Subcutaneous abdominal adipose tissue (tissue), 5 donors: ENCODE data around the gene ANTXR1.
A peak's percentile ranks its signal among the peaks of the same experiment; 100 is the strongest.
"Not testable (repeated sequence)": the region's sequence is repeated elsewhere in the genome, so short reads cannot be mapped to it uniquely, and the experiment has no call there.

Source experiments
- H3K27ac ChIP-seq: one replicate; pipeline ENCODE4 v1.7.0; 2013; ENCODE audit warnings: low read depth, mild to moderate bottlenecking, inconsistent platforms, low read length, moderate library complexity
- H3K27me3 ChIP-seq, 5 donors: one replicate each; pipeline ENCODE4 v1.7.0; 2013; ENCODE audit warnings: low read length in 5 of 5, inconsistent platforms in 1 of 5; ENCODE audit not compliant: control insufficient read depth in 5 of 5, insufficient read depth in 4 of 5
- H3K36me3 ChIP-seq, 5 donors: one replicate each; pipeline ENCODE4 v1.7.0; 2013; ENCODE audit warnings: low read length in 5 of 5; ENCODE audit not compliant: control insufficient read depth in 5 of 5, insufficient read depth in 5 of 5
- H3K4me1 ChIP-seq, 5 donors: one replicate each; pipeline ENCODE4 v1.7.0; 2013; ENCODE audit warnings: low read length in 5 of 5, mild to moderate bottlenecking in 3 of 5, moderate library complexity in 1 of 5; ENCODE audit not compliant: control insufficient read depth in 5 of 5, insufficient read depth in 5 of 5
- H3K4me3 ChIP-seq, 5 donors: one replicate each; pipeline ENCODE4 v1.7.0; 2013; ENCODE audit warnings: low read length in 5 of 5, low read depth in 1 of 5
- H3K9ac ChIP-seq, 5 donors: one replicate each; pipeline ENCODE4 v1.7.0; 2013; ENCODE audit warnings: low read length in 5 of 5, mild to moderate bottlenecking in 4 of 5, moderate library complexity in 3 of 5
- H3K9me3 ChIP-seq, 5 donors: one replicate each; pipeline ENCODE4 v1.7.0; 2013; ENCODE audit warnings: low read length in 5 of 5; ENCODE audit not compliant: control insufficient read depth in 5 of 5
- donor health status: healthy.
- donor health status: healthy.
- donor health status: healthy.
- donor health status: healthy.
- donor health status: healthy.

The ANTXR1 gene

GRCh38 chr2:69171897-69172525 is 159.0 kb downstream of the ANTXR1 start:
- Histone ChIP-seq H3K4me3 (no peak overlapping the region), H3K36me3 (no peaks in the 10 kb centered on the region), H3K4me1 (peaks cover 4 to 15% (median 9%) of the 10 kb centered on the region in 5 donors), H3K9me3 (no peaks in the 10 kb centered on the region), H3K9ac (no peak overlapping the region), H3K27ac (no peak overlapping the region), H3K27me3 (no peaks in the 10 kb centered on the region)

GRCh38 chr2:69173706-69174105 is 160.7 kb downstream of the ANTXR1 start:
- peaks cover 11 to 25% (median 21%) of the 10 kb centered on the region in 5 donors for H3K4me1 ChIP-seq
- no peaks in the 10 kb centered on the region for H3K27me3 ChIP-seq
- H3K9me3 ChIP-seq: no peaks in the 10 kb centered on the region
- H3K9ac ChIP-seq: no peak overlapping the region
- H3K27ac ChIP-seq: no peak overlapping the region
- no peak overlapping the region for H3K4me3 ChIP-seq
- H3K36me3 ChIP-seq: no peaks in the 10 kb centered on the region

- H3K36me3 ChIP-seq, H3K27me3 ChIP-seq, H3K9me3 ChIP-seq, H3K9ac ChIP-seq, H3K27ac ChIP-seq, H3K4me3 ChIP-seq: not testable (repeated sequence)
- H3K4me1 ChIP-seq: peaks cover 11 to 25% (median 21%) of the 10 kb centered on the region in 5 donors
These were observed 161.2 kb downstream of the ANTXR1 start for GRCh38 chr2:69174211-69174610.

GRCh38 chr2:69175790-69176715 is 163.1 kb downstream of the ANTXR1 start:
- Histone ChIP-seq H3K9ac (no peak overlapping the region), H3K27me3 (no peaks in the 10 kb centered on the region), H3K9me3 (no peaks in the 10 kb centered on the region), H3K27ac (no peak overlapping the region), H3K4me1 (peaks cover 11 to 25% (median 21%) of the 10 kb centered on the region in 5 donors), H3K36me3 (no peaks in the 10 kb centered on the region), H3K4me3 (no peak overlapping the region)

DNA sequence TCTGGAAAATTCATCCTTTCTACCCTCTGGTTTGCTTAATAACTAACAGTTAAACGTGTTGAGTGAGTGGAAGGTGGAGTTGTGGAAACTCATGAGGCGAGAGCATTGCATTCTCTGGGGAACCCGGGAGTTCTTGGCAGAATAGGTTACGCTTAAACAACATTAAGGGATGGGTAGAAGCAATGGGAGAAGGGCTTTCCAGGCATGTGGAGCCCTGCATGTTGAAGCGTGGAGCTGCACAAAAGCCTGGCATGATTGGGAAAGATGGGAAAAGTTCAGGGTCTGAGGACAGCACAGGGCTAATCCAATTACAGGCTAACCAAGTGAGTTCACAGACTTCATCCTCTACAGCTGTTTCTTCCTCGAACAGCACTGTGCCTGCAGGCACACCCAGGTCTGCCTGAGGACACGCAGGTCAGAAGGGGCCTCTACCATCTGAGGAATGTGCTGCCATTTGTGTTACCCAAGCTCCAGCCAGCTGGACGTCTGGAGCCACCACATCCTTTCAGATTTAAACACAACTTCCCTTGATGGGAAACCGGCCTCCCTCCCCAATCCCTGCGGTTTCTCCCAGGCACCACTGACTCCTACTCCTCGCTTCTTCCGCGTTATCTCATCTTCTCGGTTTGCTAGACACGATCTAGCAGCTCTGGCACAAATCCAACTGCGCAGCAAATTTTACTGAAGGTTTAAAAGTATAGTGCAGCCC is 164.2 kb downstream of the ANTXR1 start:
- Histone ChIP-seq H3K4me1 (peaks cover 11 to 25% (median 21%) of the 10 kb centered on the region in 5 donors), H3K4me3 (peak overlapping the region; percentile 15 to 59 (median 34)), H3K36me3 (peaks cover 0 to 6% (median 2%) of the 10 kb centered on the region in 5 donors), H3K9ac (peak overlapping the region in 3 of 5 donors; percentile 0 to 50 (median 25)), H3K9me3 (no peaks in the 10 kb centered on the region), H3K27ac (peak overlapping the region; percentile 86), H3K27me3 (no peaks in the 10 kb centered on the region)

DNA sequence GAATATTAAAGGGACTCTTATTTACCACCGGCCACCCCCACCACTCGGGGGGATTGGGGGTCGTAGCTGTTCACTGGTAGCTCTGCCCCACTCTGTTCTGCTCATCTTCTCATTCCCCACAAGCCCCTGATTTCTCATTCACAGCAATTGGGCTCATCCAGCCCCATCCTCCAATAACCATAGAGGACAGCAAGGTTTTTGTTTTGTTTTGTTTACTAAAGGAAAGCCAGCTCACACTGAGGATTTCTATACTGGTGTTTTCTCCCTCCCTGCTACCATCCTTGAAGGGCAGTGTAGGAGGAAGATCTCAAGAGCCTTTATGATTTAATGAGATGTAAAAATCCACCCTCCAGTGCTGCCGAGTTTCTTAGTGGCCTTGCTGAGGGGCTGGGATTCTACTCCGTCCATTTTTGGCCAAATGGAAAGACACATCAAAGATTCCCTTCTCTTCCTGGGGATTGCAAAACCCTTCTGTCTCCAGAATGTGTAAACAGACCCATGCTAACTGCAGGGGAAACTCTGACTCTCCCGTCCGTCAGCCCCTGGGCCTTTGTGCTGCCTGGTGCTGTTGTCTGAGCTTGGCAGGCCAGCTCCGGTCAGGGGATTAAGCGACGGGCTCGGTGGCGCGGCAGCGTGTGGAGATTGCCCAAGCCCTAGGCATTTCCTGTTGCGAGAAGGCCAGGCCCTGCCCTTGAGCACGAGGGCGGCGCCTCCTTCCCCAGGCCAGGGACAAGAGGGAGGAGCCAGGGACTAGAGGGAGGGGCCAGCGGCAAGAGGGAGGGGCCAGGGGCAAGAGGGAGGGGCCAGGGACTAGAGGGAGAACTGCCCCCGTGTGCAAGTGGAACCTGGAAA is 165.0 kb downstream of the ANTXR1 start:
- peak overlapping the region in 3 of 5 donors; percentile 0 to 50 (median 48) for H3K9ac ChIP-seq
- peaks cover 0 to 9% (median 5%) of the 10 kb centered on the region in 5 donors for H3K36me3 ChIP-seq
- no peaks in the 10 kb centered on the region for H3K9me3 ChIP-seq
- peak overlapping the region; percentile 86 for H3K27ac ChIP-seq
- H3K4me1 ChIP-seq: peaks cover 11 to 25% (median 21%) of the 10 kb centered on the region in 5 donors
- H3K27me3 ChIP-seq: no peaks in the 10 kb centered on the region
- H3K4me3 ChIP-seq: peak overlapping the region; percentile 15 to 59 (median 36)

DNA sequence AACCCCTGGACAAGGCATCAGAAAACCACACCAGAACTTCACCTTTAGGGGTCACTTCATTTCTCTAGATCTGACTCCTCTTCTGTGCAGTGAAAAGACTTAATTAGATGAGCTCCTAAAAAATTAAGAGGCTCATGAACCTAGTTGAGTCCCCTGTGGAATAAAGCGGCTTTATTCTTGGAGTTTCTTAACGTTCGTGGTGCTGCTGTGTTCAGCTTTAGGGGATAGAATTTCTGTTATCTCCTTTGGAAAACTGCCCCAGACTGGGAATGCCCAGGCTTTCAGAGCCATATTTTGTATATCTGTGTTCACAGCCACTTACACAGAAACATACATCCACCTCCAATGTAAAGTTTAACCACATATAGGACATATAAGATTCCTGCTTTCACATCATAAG is 165.8 kb downstream of the ANTXR1 start:
- Histone ChIP-seq H3K9me3 (no peaks in the 10 kb centered on the region), H3K27me3 (no peaks in the 10 kb centered on the region), H3K4me3 (no peak overlapping the region), H3K36me3 (peaks cover 0 to 9% (median 6%) of the 10 kb centered on the region in 5 donors), H3K4me1 (peaks cover 11 to 25% (median 21%) of the 10 kb centered on the region in 5 donors), H3K27ac (peak overlapping the region; percentile 86), H3K9ac (no peak overlapping the region)

- H3K9me3 ChIP-seq: no peaks in the 10 kb centered on the region
- H3K27me3 ChIP-seq: no peaks in the 10 kb centered on the region
- H3K27ac ChIP-seq: no peak overlapping the region
- no peak overlapping the region for H3K4me3 ChIP-seq
- H3K4me1 ChIP-seq: peaks cover 11 to 25% (median 21%) of the 10 kb centered on the region in 5 donors
- peaks cover 0 to 9% (median 6%) of the 10 kb centered on the region in 5 donors for H3K36me3 ChIP-seq
- no peak overlapping the region for H3K9ac ChIP-seq
These were observed 167.2 kb downstream of the ANTXR1 start for GRCh38 chr2:69180227-69180626.

GRCh38 chr2:69180974-69181373 is 168.0 kb downstream of the ANTXR1 start:
- H3K36me3 ChIP-seq: peaks cover 0 to 9% (median 6%) of the 10 kb centered on the region in 5 donors
- H3K27me3 ChIP-seq: no peaks in the 10 kb centered on the region
- no peak overlapping the region for H3K9ac ChIP-seq
- no peak overlapping the region for H3K4me3 ChIP-seq
- peaks cover 11 to 22% (median 21%) of the 10 kb centered on the region in 5 donors for H3K4me1 ChIP-seq
- H3K9me3 ChIP-seq: no peaks in the 10 kb centered on the region
- H3K27ac ChIP-seq: no peak overlapping the region
